Measurements from ENCODE around the gene ISCU.
A peak's percentile ranks its signal among the peaks of the same experiment; 100 is the strongest.
"Not testable (repeated sequence)": the region's sequence is repeated elsewhere in the genome, so short reads cannot be mapped to it uniquely, and the experiment has no call there.

The ISCU gene

GRCh38 chr12:108543652-108544051, 18.7 kb upstream of the ISCU start:
- DNase-seq (ENCODE audit: low spot score) = no peak
- no peak for FAIRE-seq

- no peak for DNase-seq (ENCODE audit: low spot score)
- FAIRE-seq = no peak
Measured at GRCh38 chr12:108547686-108548085, 14.7 kb upstream of the ISCU start.

- FAIRE-seq = no peak
- DNase-seq (ENCODE audit: low spot score) = no peak
Measured at GRCh38 chr12:108548954-108549521, 13.4 kb upstream of the ISCU start.

- FAIRE-seq = no peak
- DNase-seq (ENCODE audit: low spot score) = no peak
Measured at GRCh38 chr12:108551535-108551934, 10.9 kb upstream of the ISCU start.

- FAIRE-seq (no peak), DNase-seq (ENCODE audit: low spot score) (no peak)
Measured at GRCh38 chr12:108553799-108554198, 8.6 kb upstream of the ISCU start.

GRCh38 chr12:108555383-108555782, 7.0 kb upstream of the ISCU start:
- FAIRE-seq; DNase-seq (ENCODE audit: low spot score): not testable (repeated sequence)

- DNase-seq (ENCODE audit: low spot score) (no peak), FAIRE-seq (no peak)
Measured at GRCh38 chr12:108559007-108559655, 3.3 kb upstream of the ISCU start.

GRCh38 chr12:108559748-108560147, 2.6 kb upstream of the ISCU start:
- FAIRE-seq (no peak), DNase-seq (ENCODE audit: low spot score) (no peak)

- FAIRE-seq (no peak), DNase-seq (ENCODE audit: low spot score) (no peak)
Measured at GRCh38 chr12:108560321-108560721, 2.1 kb upstream of the ISCU start.

GRCh38 chr12:108560752-108561719, 1.4 kb upstream of the ISCU start, which contains the start of gene SART3:
Gene SART3, minus strand, starts transcription at chr12:108561173. Its CDS starts 19 bp downstream, at chr12:108561154.
- FAIRE-seq = no peak
- peak; percentile 81 for DNase-seq (ENCODE audit: low spot score)

GRCh38 chr12:108561852-108562347, 496 bp upstream of the ISCU start:
- no peak for FAIRE-seq
- DNase-seq (ENCODE audit: low spot score) = no peak

- FAIRE-seq = no peak
- DNase-seq (ENCODE audit: low spot score) = peak; percentile 72
Measured at GRCh38 chr12:108563136-108563803, 874 bp downstream of the ISCU start.

- no peak for DNase-seq (ENCODE audit: low spot score)
- FAIRE-seq = no peak
Measured at GRCh38 chr12:108563804-108564151, 1.4 kb downstream of the ISCU start.

- FAIRE-seq = no peak
- no peak for DNase-seq (ENCODE audit: low spot score)
Measured at GRCh38 chr12:108564724-108565123, 2.3 kb downstream of the ISCU start.

GRCh38 chr12:108565146-108565545, 2.8 kb downstream of the ISCU start:
- no peak for DNase-seq (ENCODE audit: low spot score)
- no peak for FAIRE-seq

GRCh38 chr12:108565976-108566375, 3.6 kb downstream of the ISCU start:
- FAIRE-seq (no peak), DNase-seq (ENCODE audit: low spot score) (peak; percentile 68)

GRCh38 chr12:108566452-108566851, 4.1 kb downstream of the ISCU start:
- FAIRE-seq (no peak), DNase-seq (ENCODE audit: low spot score) (no peak)

GRCh38 chr12:108567406-108568337, 5.3 kb downstream of the ISCU start:
- DNase-seq (ENCODE audit: low spot score) (no peak), FAIRE-seq (no peak)

- no peak for DNase-seq (ENCODE audit: low spot score)
- no peak for FAIRE-seq
Measured at GRCh38 chr12:108568338-108569154, 6.2 kb downstream of the ISCU start.

All from urothelium cell line (cell line).